GM21390 (cell line): ENCODE results near the gene RBMXL3.
"Not testable (repeated sequence)": the region's sequence is repeated elsewhere in the genome, so short reads cannot be mapped to it uniquely, and the experiment has no call there.

Experiments used
- ATAC-seq: cut with Tn5 transposase; IDR thresholded peaks from one replicate; pipeline ENCODE4 v1.9.1; 2021; ENCODE audit not compliant: unreplicated experiment

Gene RBMXL3

DNA sequence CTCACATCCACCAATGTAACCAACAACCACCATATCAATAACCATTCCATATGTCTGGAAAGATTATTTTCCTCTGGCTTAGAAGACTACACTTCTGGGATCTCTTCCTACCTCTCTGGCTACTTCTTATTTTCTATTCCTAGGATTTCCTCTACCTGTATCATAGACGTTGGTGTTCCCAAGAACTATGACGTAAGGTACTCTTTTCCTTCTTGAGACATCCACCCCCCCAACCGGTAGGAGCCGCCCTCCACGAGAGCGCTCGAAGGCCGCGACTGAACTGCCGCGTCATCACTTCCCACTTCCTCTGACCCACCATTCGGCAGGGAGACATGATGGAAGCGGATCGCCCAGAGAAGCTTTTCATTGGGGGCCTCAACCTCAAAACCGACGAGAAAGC, at the start of gene RBMXL3:
TSS of gene RBMXL3 (plus strand) at position 301 of the 400 bp plus-strand sequence. CDS start at position 333, 32 bp downstream.
- no peak for ATAC-seq

DNA sequence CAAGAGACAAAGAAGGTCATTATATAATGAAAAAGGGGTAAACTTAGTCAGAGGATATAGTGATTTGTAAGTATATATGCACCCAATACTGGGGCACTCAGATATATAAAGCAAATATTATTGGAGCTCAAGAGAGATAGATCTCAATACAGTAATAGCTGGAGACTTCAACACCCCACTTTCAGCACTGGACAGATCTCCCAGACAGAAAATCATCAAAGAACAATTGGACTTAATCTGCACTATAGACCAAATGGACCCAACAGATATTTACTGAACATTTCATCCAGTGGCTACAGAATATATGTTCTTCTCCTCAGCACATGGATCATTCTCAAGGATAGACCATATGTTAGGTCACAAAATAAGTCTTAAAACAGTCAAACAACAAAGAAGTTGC, 47.2 kb upstream of the RBMXL3 start:
- ATAC-seq, result no peak

DNA sequence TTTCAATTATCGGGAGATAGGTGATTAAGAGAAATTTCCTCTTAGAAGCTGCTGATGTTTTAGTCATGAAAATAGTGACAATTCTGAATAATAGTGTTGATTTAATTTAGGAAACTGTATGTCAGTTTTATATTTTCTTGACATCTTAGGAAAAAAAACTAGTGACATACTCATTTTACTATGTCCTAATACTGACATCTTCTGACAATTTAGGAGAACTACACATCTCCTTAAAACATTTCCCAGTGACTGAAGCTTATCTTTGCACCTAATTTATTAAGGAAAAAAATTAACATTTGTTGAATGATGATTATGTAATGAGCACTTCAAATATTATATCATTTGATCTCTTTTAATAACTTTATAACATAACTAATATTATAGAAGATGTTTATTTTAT, 42.0 kb upstream of the RBMXL3 start:
- ATAC-seq, result no peak

DNA sequence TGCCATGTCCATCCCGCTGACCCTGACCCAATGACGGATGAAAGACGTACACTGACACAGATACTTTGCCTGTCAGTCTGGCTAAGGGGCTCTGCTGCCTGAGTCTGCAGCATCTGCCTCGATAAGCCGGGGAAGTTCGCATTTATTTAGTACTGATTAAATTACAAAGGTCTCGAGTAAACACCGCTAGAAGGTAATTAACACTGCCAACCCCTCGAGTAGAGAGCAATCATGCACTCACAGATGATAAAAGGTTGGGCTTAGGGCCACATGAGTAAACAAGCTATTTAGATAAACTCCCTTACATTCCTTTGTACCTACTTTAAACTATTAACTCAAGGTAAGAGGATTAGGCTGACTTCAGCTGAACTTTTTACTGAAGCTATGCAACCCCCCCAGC, 16.0 kb upstream of the RBMXL3 start:
- no peak for ATAC-seq

DNA sequence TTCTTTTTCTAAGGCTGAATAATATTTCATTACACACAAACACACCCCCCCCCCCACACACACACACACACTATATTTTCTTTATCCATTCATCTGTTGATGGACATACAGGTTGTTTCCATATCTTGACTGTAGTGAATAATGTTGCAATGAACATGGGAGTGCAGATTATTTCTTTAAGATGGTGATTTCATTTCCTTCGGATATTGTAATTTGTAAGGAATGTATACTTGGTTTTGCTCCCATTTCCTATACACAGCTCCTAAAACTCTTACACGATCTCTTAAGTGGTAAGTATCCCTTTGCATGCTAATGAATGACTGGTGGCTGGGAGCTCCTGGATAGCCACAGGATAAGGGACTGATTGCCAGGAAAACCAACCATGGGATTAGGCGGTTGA, 14.7 kb upstream of the RBMXL3 start:
- no peak for ATAC-seq

DNA sequence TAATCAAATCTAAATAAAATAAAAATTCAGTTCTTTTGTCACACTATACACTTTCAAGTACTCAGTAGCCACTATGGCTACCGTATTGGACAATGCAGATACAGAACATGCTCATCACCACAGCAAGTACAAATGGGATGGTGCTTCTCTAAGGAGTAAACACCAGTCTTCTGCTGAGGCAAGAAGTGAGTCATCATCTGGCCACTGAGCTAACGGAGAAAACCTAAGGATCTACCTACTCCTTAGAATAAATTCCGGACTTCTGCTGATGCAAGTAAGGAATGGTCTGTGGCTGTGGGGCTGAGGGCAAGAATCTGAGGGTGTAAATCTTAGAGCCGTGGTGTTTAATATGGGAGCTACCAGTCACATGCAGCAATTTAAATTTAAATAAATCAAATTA, 11.3 kb upstream of the RBMXL3 start:
- ATAC-seq, result no peak

DNA sequence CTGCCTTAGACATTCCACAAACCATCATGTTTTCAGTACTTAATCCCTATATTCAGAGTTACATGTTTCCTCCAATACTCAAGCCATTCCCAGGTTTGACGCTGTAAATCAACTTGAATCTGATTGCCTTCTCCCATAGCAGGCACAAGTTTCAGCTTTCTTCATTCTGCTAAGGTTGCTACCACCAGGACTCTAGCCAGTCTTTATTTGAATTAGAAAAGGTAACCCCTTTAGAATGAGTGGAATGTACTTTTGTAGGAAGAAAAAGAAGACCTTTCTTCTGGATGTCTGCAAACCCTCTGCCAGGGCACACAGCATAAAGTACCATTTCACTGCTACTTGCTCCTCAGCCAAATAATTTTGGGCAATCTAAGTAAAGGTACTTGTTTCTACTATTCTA, 10.7 kb upstream of the RBMXL3 start:
- no peak for ATAC-seq

DNA sequence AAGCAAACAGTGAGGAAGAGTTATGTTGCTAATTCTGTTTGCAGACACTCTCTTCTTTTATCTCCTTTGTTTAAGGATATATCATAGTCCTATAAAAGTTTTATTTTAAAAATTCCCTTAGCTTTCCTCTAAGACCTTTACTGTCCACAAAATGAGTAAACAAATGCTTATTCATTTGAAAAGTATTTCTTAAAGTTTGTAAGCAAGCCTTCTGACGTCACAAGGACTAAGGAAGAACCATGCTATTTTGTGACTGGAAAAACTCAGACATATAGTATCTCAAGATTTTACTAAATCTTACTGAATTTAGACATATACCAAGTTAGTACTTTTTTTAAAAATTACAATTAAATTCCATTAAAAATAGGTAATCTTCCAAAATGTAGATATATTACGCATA, 5.2 kb upstream of the RBMXL3 start:
- ATAC-seq, result no peak

DNA sequence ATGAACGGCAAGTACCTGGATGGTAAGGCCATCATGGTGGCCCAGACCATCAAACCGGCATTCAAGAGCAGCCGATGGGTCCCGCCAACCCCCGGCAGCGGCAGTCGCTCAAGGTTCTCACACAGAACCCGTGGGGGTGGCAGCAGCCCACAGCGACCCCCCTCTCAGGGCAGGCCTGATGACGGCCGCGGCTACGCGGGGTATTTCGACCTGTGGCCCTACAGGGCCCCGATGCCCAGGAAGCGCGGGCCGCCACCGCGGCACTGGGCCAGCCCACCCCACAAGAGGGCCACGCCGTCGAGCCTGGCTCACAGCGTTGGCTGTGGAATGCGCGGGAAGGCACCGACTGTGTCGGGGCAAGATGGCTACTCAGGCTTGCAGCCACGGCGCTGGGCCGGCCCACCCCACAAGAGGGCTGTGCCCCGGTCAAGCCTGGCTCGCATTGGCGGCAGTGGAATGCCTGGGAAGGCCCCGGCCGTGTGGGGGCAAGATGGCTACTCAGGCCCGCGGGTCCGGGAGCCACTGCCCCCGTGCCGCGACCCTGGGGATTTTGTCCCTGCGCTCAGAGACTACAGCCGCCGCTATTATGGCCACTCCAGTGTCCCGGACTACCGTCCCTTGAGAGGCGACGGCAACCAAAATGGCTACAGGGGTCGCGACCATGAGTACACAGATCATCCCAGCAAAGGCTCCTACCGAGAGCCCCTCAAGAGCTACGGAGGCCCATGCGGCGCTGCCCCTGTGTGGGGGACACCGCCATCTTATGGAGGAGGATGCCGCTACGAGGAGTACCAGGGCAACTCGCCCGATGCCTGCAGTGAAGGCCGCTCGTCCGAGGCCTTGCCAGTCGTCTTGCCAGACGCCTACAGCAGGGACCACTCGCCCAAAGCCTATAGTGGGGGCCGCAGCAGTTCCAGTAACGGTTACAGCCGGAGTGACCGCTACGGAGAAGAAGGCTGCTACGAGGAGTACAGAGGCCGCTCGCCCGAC, 731 bp downstream of the RBMXL3 start:
- ATAC-seq, result no peak

DNA sequence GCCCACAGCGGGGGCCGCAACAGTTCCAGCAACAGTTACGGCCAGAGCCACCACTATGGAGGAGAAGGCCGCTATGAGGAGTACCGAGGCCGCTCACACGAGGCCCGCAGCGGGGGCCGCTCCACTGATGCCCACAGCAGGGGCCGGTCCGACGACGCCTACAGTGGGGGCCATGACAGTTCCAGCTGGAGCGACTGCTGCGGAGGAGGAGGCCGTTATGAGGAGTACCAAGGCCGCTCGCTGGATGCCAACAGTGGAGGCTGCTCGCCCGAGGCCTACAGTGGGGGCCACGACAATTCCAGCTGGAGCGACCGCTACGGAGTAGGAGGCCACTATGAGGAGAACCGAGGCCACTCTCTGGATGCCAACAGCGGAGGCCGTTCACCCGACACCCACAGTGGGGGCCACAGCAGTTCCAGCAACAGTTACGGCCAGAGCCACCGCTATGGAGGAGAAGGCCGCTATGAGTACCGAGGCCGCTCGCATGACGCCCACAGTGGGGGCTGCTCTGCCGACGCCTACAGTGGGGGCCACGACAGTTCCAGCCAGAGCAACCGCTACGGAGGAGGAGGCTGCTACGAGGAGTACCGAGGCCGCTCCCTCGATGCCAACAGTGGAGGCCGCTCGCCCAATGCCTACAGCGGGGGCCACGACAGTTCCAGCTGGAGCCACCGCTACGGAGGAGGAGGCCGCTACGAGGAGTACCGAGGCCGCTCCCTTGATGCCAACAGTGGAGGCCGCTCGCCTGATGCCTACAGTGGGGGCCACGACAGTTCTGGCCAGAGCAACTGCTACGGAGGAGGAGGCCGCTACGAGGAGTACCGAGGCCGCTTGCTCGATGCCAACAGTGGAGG, 1.7 kb downstream of the RBMXL3 start:
- ATAC-seq, result no peak

DNA sequence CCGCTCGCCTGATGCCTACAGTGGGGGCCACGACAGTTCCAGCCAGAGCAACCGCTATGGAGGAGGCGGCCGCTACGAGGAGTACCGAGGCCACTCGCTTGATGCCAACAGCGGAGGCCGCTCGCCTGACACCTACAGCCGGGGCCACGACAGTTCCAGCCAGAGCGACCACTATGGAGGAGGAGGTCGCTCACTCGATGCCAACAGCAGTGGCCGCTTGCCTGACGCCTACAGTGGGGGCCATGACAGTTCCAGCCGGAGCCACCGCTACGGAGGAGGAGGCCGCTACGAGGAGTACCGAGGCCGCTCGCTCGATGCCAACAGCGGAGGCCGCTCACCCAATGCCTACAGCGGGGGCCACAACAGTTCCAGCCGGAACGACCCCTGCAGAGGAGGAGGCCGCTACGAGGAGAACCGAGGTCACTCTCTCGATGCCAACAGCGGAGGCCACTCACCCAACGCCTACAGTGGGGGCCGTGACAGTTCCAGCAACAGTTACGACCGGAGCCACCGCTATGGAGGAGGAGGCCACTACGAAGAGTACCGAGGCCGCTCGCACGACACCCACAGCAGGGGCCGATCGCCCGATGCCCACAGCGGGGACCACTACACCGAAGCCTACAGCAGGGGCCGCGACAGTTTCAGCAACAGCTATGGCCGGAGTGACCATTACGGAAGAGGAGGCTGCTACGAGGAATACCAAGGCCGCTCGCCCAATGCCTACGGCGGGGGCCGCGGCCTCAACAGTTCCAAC, 2.5 kb downstream of the RBMXL3 start:
- no peak for ATAC-seq

DNA sequence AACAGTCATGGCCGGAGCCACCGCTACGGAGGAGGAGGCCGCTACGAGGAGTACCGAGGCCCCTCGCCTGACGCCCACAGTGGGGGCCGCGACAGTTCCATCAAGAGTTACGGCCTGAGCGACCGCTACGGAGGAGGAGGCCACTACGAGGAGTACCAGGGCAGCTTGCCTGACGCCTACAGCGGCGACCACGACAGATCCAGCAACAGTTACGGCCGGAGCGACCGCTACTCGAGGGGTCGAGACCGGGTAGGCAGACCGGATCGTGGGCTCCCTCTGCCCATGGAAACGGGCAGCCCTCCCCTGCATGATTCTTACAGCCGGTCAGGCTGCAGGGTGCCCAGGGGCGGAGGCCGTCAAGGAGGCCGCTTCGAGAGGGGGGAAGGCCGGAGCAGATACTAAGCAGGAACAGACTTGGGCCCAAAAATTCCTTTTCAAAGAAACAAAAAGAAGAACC, 3.1 kb downstream of the RBMXL3 start:
- no peak for ATAC-seq

DNA sequence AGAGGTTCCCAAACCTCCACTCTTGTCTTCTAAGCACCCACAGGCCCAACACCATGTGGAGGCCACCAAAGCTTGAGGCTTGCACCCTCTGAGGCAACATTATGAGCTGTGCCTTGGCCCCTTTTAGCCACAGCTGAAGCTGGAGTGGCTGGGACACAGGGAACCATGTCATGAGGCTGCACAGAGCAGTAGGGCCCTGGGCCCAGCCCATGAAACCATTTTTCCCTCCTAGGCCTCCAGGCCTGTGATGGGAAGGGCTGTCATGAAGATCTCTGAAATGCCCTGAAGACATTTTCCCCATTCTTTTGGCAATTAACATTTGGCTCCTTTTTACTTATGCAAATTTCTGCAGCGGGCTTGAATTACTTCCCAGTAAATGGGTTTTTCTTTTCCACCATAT, 14.8 kb downstream of the RBMXL3 start:
- no peak for ATAC-seq

DNA sequence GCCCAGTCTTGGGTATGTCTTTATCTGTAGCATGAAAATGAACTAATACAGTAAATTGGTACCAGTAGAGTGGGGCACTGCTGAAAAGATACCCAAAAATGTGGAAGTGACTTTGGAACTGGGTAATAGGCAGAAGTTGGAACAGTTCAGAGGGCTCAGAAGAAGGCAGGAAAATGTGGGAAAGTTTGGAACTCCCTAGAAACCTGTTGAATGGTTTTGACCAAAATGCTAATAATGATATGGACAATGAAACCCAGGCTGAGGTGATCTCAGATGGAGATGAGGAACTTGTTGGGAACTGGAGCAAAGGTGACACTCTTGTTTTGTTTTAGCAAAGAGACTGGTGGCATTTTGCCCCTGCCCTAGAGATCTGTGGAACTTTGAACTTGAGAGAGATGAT, 20.3 kb downstream of the RBMXL3 start:
- not testable (repeated sequence) for ATAC-seq

DNA sequence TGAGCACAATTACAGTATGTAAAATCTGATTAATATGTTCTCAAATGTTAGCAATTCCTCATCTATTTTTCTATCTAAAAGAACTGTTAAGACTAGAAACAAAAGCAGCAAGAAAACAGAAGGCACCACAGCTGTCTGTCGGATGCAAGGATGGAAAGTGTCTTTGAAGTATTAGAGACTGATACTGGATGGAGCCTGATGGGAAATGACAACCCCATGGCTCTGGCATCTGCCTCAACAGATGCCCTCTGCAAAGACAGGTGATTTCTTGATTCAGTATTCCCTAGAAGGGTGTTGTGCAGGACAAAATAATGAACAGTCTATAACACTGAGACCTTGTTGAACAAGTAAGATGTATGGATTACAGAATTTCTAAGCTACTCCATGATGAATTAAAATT, 24.9 kb downstream of the RBMXL3 start:
- no peak for ATAC-seq

DNA sequence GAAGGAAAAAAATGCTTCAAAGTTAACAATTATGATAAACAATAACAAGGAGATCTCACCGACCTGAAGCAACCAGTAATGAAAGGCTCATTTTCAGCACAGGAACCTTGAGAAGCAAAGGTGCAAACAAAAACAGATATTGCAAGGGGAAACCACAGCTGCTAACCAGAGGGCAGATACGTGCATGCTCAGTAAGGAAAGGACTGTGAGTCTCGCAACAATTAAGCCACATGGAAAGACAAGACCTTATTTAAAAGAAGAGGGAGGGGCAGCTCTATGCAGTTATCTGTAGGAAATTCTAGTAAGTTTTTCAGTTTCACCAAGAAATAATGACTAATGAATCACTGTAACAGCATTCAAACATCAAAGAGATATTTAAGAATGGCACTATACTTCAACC, 25.4 kb downstream of the RBMXL3 start:
- ATAC-seq, result no peak

DNA sequence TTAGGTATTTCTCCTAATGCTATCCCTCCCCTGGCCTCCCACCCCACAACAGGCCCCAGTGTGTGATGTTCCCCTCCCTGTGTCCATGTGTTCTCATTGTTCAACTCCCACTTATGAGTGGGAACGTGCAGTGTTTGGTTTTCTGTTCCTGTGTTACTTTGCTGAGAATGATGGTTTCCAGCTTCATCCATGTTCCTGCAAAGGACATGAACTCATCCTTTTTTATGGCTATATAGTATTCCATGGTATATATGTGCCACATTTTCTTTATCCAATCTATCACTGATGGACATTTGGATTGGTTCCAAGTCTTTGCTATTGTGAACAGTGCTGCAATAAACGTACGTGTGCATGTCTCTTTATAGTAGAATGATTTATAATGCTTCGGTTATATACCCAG, 28.1 kb downstream of the RBMXL3 start:
- not testable (repeated sequence) for ATAC-seq

DNA sequence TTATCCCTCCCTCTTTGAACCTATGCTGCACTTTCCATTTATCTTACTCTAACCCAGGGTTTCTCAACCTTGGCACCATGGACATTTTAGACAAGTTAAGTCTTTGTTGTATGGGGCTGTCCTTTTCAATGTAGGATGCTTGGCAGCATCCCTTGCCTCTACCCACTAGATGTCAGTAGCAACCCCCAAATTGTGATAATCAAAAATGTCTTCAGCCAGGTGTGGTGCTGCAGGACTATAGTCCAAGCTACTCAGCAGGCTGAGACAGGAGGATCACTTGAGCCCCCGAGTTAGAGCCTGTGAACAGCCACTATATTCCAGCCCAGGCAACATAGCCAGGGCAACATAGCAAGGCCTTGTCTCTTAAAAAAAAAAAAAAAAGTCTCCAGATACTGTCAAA, 37.7 kb downstream of the RBMXL3 start:
- no peak for ATAC-seq

DNA sequence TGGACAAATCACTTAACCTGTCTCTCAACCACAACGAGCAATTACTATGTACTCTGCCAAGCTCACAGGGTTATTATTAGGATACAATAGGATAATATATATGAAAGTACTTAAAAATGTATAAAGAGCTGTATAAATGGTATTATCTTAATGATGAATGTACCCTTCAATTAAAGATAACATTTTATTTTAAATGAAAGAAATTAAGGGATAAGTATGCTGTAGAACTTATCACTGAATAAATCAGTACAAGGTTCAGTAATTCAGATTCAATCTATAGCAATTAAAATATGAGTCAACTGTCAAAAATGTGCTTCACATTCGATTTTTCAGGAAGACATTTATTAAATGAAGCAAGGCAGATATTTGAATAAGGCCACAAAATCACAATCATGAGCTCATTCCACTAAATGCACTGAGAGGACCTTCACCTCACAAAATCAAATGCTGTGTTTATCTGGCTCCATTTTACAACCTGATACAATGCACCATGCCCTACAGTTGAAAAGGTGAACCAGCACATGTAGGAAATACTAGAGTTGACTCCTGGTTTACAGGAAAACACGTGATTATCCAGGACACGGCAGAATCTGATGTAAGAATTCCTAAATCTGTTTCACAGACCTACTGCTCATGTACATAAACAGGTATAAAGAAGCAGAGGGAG, 40.3 kb downstream of the RBMXL3 start:
- ATAC-seq, result no peak

DNA sequence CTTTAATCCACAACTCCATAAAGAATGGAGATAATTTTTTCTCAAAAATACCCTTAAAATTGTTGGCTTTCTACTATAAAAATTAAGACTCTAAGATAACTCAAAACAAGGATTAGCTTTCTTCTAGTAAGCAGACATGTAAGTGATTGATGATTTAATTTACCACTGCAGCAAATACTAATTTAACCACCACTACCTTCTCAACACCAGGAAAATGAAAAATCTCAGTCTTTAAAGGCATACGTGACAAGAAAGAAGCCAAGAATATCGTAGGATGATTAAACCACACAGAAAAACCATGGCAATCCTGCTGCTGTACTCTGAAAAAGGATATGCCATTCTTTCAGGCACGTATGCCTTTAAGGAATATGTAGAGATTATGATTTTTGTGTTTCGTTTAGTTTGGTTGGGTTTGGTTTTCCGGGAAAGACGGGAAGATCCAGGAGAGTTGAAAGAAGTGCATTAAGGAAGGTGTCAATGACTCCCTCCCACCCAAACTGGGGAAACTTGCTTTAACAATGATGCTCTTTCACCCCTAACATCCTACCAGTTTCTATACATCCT, 43.8 kb downstream of the RBMXL3 start:
- no peak for ATAC-seq
